Mesothelial cell of epicardium (in vitro differentiated cells): Measurements from ENCODE around the gene RIMBP2. TPM values are rescaled to one million over a fixed set of nuclear protein-coding genes. Genes with fewer than 3 reads are reported as not detected.

Source experiments
- DNase-seq, 2 experiments: peaks; one replicate each; pipeline ENCODE4 v3.0.0; 2021; ENCODE audit warnings: low spot score in 2 of 2; ENCODE audit not compliant: unreplicated experiment in 2 of 2
- H3K27ac Mint-ChIP-seq: 2 replicates; pipeline ENCODE4 v1.8.0; 2021; ENCODE audit warnings: mixed read lengths
- H3K27me3 Mint-ChIP-seq: 2 replicates; pipeline ENCODE4 v1.8.0; 2021; ENCODE audit warnings: low read depth, mixed read lengths
- H3K36me3 Mint-ChIP-seq: 2 replicates; pipeline ENCODE4 v1.8.0; 2021; ENCODE audit warnings: mixed read lengths
- H3K4me1 Mint-ChIP-seq: 2 replicates; pipeline ENCODE4 v1.8.0; 2021; ENCODE audit warnings: mixed read lengths
- H3K4me3 Mint-ChIP-seq: 2 replicates; pipeline ENCODE4 v1.8.0; 2021; ENCODE audit warnings: mild to moderate bottlenecking, moderate library complexity, mixed read lengths
- H3K9me3 Mint-ChIP-seq: 2 replicates; pipeline ENCODE4 v1.8.0; 2021; ENCODE audit warnings: mixed read lengths
- total RNA-seq: library from RNA; stranded (reverse); gene quantifications from 3 replicates; pipeline ENCODE4 v1.2.1, GENCODE V29; 2021
- TF ChIP-seq, protein P1 (sequence below): fragments of 200-600 bp; sonication (generic); IDR thresholded peaks from one replicate; pipeline ENCODE4 v1.5.0; 2021; ENCODE audit warnings: antibody characterized with exemption; ENCODE audit not compliant: unreplicated experiment

Gene RIMBP2
- total RNA-seq, 1 donor from 2014 or later, result 8.6 TPM

- Mint-ChIP-seq H3K4me1 (peaks cover 11% of the 10 kb centered on the region), H3K27me3 (peaks cover 2% of the 10 kb centered on the region), H3K9me3 (no peaks in the 10 kb centered on the region), H3K4me3 (no peak overlapping the region), H3K36me3 (no peaks in the 10 kb centered on the region), H3K27ac (no peak overlapping the region)
- TF ChIP-seq, protein P1, sequence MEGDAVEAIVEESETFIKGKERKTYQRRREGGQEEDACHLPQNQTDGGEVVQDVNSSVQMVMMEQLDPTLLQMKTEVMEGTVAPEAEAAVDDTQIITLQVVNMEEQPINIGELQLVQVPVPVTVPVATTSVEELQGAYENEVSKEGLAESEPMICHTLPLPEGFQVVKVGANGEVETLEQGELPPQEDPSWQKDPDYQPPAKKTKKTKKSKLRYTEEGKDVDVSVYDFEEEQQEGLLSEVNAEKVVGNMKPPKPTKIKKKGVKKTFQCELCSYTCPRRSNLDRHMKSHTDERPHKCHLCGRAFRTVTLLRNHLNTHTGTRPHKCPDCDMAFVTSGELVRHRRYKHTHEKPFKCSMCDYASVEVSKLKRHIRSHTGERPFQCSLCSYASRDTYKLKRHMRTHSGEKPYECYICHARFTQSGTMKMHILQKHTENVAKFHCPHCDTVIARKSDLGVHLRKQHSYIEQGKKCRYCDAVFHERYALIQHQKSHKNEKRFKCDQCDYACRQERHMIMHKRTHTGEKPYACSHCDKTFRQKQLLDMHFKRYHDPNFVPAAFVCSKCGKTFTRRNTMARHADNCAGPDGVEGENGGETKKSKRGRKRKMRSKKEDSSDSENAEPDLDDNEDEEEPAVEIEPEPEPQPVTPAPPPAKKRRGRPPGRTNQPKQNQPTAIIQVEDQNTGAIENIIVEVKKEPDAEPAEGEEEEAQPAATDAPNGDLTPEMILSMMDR, result no peak
- DNase-seq, result no peak
Observed at GRCh38 chr12:130683080-130683479, 33.0 kb downstream of the RIMBP2 start.

- Mint-ChIP-seq H3K36me3 (peaks cover 2% of the 10 kb centered on the region), H3K27ac (no peak overlapping the region), H3K27me3 (peaks cover 2% of the 10 kb centered on the region), H3K4me3 (no peak overlapping the region), H3K9me3 (no peaks in the 10 kb centered on the region), H3K4me1 (peaks cover 11% of the 10 kb centered on the region)
- TF ChIP-seq, protein P1, result no peak
- no peak for DNase-seq
Observed at GRCh38 chr12:130680451-130680990, 35.6 kb downstream of the RIMBP2 start.

GRCh38 chr12:130677957-130678558, 38.0 kb downstream of the RIMBP2 start:
- no peaks in the 10 kb centered on the region for H3K4me1 Mint-ChIP-seq

GRCh38 chr12:130675791-130676190, 40.3 kb downstream of the RIMBP2 start:
- no peak for DNase-seq
- peaks cover 2% of the 10 kb centered on the region for H3K36me3 Mint-ChIP-seq
- H3K4me3 Mint-ChIP-seq, result no peak overlapping the region

More at GRCh38 chr12:130677957-130678558, 38.0 kb downstream of the RIMBP2 start:
- TF ChIP-seq, protein P1, result no peak
- H3K27me3 Mint-ChIP-seq, result no peaks in the 10 kb centered on the region
- H3K9me3 Mint-ChIP-seq, result no peaks in the 10 kb centered on the region
- H3K36me3 Mint-ChIP-seq, result peaks cover 2% of the 10 kb centered on the region
- no peak for DNase-seq
- no peak overlapping the region for H3K27ac Mint-ChIP-seq
- no peak overlapping the region for H3K4me3 Mint-ChIP-seq

DNA sequence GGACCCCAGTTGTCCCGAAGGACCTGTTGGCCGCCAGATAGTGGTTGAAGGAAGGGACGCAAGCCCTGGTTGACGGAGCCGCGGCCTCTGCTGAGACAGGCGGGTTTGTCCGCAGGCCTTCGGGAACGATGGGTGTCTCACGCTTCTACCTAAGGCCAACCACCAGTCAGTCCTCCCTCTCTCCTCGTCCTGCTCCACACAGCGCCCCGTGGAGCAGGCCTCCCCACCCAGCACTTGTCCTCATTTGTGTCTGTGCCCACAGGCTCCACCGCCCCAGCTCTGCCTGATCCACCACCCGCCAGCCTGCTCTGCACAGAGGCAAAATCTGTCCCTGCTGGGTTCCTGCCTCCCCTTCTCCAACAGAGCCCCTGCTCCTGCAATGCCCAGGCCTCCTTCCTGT, 41.0 kb downstream of the RIMBP2 start:
- TF ChIP-seq, protein P1, result no peak
- DNase-seq, result no peak
- Mint-ChIP-seq H3K4me1 (no peaks in the 10 kb centered on the region), H3K4me3 (no peak overlapping the region), H3K27me3 (no peaks in the 10 kb centered on the region), H3K9me3 (no peaks in the 10 kb centered on the region), H3K36me3 (peaks cover 2% of the 10 kb centered on the region), H3K27ac (no peak overlapping the region)

More at GRCh38 chr12:130675791-130676190, 40.3 kb downstream of the RIMBP2 start:
- Mint-ChIP-seq H3K9me3 (no peaks in the 10 kb centered on the region), H3K27ac (no peak overlapping the region), H3K27me3 (no peaks in the 10 kb centered on the region), H3K4me1 (no peaks in the 10 kb centered on the region)
- TF ChIP-seq, protein P1, result no peak
